ENCODE results near the gene SOX10.
"Not testable (repeated sequence)": the region's sequence is repeated elsewhere in the genome, so short reads cannot be mapped to it uniquely, and the experiment has no call there.

SOX10 gene

GRCh38 chr22:37986371-37986770, 2.0 kb upstream of the SOX10 start:
- DNase-seq (ENCODE audit: low read depth in 2 of 2): no peak

GRCh38 chr22:37985751-37986281, 1.5 kb upstream of the SOX10 start:
- no peak for DNase-seq (ENCODE audit: low read depth in 2 of 2)

DNA sequence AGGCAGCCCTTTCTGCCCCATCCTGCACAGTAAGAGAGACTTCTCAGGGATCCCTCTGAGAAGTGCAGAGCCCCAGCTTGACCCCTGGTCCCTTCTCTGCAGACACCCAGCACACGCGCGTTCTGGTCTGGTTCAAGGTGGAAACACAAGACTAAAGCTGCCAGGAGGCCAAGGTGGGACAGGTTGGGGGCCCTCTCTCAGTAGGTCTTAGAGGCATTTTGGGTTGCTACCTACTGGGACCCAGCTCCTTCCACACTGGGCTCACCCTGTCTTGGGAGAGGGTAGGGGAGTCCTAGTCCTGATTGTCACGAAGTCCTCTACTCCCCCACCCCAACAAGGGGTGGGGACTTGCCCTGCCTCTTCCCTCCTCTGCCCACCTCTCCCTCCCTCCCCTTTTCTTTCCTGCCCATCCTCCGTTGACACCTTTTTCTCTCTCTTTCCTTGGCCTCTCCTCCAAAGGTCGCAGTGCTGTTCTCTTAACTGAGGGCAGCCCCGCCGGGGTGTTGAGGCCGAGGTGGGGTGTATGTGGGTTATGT, 763 bp upstream of the SOX10 start:
- DNase-seq (ENCODE audit: low read depth in 2 of 2): no peak

DNA sequence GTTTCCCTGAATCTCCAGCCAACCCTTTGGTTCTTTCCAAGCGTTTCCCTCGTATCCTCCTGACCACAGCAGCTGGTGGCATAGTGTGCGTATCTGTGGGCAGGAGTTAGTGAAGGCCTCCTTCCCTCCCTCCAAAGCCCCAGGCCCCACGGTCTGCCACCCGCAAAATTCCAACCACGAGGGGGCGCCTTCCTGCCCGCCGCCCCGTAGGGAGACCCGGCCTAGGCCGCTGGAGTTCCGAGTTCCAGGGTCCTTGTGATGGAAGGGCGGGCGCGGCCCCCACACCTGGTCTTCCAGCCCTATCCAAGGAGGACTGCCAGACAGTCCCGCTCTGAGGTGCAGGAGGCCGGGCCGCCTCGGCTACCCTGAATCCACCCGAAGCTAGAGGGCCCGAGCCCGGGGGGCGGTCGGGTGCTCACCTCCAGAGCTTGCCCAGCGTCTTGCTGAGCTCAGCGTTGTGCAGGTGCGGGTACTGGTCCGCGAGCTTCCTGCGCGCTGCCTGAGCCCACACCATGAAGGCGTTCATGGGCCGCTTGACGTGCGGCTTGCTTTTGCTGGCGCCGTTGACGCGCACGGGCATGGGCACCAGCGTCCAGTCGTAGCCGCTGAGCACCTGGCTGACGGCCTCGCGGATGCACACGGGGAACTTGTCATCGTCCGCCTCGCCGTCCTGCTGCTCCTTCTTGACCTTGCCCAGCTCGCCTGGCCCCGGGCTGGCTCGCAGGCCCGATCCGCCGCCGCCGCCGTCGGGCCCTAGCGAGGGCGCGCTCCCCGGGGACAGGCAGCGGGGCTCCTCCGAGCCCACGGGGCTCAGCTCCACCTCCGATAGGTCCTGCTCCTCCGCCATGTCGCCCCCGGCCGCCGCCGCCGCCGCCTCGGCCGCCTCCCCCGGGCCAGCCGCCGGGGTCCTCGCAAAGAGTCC, 1.2 kb downstream of the SOX10 start:
- no peak for DNase-seq (ENCODE audit: low read depth in 2 of 2)

DNA sequence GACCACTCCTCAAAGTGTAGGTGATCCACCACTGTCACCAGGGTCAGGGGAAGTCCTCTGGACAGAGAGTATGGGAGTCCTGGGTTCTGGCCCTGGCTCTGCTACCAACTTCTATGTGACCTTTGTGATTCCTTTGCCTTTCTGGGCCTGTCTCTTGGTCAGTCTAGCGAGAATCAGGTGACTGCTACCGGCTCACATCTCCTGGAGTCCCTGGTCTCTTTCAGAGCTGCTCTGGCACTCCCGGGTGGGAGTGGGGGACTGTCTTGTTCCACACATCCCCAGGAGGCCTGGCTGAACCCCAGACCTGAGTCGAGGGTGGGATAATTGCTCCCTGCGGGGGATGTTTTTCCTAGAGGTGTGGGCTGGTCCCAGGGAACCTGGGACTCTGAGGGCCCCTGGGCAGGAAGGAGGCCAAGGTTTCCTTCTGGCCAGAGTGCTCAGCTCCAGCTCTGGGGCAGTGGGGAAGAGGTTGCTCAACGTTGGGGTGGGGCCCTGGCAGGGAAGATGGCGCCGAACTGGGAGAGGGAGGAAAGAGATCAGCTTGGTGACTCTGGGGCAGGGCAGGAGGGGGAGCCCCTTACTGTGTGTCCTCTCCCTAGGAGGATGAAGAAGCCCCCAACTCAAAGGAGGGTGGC, 2.1 kb downstream of the SOX10 start:
- DNase-seq (ENCODE audit: low read depth in 2 of 2): no peak

GRCh38 chr22:37981282-37982011, 2.9 kb downstream of the SOX10 start:
- no peak for DNase-seq (ENCODE audit: low read depth in 2 of 2)

DNA sequence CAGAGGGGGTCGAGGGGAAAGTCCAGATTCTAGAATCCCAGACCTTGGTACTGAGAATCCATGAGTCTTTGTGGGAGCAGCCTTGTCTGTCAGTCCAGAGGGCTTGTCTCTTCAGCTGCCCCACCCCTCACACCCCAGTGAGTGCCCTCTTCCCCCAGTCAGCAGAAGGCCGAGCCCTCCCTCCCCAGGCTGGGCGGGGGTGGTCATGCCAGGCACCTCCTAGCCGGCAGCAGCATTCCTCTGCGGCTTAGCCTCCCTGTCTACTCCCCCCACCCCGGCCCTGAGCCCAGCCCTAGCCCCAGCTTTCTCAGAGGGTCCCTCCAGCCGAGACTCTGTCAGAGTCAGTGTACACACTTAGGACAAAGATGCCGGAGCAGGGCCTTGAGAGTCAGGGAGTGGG, 4.6 kb downstream of the SOX10 start:
- no peak for DNase-seq (ENCODE audit: low read depth in 2 of 2)

DNA sequence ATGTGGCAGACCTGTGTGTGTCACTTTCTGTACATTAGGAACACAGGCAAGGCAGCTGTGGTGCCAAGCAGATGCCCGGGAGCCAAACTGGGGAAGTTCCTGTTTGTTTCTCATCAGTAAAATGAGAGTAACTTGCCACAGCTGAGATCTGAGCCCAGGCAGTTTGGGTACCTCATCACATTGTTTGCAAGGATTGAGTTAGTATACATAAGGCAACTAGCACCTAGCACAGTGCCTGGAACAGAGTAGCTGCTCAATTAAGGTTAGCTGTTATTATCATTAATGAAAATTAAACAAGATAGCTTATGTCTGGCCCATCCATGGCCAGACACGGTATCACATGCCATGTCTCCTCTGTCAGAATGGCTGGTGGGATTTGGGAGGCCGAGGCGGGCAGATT, 7.8 kb downstream of the SOX10 start:
- DNase-seq (ENCODE audit: low read depth in 2 of 2): no peak

GRCh38 chr22:37976022-37976421, 8.3 kb downstream of the SOX10 start:
- not testable (repeated sequence) for DNase-seq (ENCODE audit: low read depth in 2 of 2)

- no peak for DNase-seq (ENCODE audit: low read depth in 2 of 2)
Observed at GRCh38 chr22:37975153-37975552, 9.2 kb downstream of the SOX10 start.

DNA sequence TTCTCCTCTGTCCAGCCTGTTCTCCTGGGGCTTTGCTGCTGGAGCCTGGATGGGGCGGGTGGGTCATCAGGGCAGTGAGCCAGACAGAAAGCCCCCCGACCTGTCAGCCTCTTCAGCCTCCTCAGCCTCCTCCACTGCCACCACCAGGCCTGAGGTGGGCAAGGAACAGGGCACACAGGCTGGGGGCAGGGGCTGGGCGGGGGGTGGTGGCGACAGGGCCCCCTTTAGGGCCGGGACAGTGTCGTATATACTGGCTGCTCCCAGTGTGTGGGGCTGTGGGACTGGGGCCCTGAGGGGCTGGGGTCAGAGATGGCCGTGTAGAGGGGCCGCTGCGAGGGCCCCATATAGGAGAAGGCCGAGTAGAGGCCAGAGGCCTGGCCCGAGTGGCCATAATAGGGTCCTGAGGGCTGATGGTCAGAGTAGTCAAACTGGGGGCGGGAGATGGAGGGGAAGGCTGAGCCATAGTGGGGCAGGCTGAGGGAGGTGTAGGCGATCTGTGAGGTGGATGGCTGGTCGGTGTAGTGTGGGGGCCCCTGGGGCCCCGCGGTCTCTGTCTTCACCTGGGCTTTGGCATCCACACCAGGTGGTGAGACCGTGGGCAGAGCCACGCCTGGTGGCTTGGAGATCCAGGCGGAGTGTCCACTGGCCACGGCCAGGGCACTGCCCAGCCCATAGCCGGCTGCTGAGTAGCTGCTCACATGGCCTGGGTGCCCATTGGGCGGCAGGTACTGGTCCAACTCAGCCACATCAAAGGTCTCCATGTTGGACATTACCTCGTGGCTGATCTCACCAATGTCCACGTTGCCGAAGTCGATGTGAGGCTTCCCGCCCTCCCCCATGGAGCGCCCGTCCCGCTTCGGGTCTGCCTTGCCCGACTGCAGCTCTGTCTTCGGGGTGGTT, 10.8 kb downstream of the SOX10 start:
- no peak for DNase-seq (ENCODE audit: low read depth in 2 of 2)

DNA sequence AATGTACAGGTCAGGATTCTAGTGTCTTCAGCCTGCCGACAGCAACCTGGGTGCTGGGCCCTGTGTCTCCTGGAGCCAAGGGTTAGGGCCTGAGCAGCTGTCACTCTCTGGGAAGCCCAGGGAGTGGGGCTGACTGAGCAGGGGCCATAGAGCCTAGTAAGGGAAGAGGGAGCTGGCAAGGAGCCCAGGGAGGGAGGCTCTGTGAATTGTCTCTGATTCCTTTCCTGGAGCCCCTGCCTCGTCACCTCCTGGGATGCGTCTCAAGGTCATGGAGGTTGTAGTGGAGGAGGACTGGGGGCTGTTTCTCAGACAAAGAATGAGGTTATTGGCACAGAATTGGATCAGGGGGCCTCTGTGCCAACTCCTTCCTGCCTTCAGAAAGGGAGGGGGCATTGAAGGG, 11.8 kb downstream of the SOX10 start:
- no peak for DNase-seq (ENCODE audit: low read depth in 2 of 2)

DNA sequence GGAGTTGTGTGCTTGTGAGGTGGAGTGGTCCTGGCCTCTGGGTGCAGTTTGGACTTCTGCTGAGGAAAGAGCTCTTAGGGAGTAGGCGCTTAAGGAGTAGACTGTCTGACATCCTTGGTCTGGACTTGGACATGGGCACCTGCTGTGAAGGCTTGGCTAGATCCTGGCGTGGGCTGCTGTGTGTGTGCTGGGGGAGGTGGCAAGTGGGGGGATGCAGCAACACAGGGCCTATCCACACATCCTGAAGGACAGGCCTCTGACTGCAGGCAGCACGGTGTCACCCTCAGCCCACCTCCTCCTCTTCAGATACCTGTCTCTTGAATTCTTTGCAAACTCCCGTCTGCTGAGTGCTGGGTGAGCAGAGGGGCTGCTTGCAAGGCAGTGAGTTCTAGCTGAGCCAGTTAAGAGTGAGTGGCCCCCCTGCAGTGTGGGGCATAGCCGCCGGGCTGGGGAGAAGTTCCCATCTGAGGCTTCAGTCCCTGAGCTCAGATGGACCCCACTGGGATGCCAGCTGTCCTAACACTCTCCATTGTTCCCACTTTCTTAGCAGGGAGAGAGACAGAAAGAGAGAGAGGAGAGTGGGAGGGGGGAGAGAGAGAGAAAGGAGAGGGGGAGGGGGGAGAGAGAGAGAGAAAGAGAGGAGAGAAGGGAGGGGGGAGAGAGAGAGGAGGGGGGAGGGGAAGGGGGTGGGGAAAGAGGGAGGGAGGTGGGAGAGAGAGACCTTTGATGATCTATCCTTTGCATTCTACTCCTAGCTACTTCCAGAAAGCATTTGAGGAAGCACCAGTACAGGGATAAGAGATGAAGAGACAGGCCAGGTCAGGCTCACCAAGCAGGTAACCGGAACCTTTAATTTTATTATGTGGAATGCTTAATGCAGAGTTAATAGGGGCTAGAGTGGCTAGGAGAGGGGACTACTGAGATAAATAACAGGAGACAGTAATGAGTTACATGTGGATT, 12.6 kb downstream of the SOX10 start:
- no peak for DNase-seq (ENCODE audit: low read depth in 2 of 2)

- no peak for DNase-seq (ENCODE audit: low read depth in 2 of 2)
Observed at GRCh38 chr22:37970864-37971263, 13.5 kb downstream of the SOX10 start.

GRCh38 chr22:37968452-37969251, 15.7 kb downstream of the SOX10 start:
- no peak for DNase-seq (ENCODE audit: low read depth in 2 of 2)

DNA sequence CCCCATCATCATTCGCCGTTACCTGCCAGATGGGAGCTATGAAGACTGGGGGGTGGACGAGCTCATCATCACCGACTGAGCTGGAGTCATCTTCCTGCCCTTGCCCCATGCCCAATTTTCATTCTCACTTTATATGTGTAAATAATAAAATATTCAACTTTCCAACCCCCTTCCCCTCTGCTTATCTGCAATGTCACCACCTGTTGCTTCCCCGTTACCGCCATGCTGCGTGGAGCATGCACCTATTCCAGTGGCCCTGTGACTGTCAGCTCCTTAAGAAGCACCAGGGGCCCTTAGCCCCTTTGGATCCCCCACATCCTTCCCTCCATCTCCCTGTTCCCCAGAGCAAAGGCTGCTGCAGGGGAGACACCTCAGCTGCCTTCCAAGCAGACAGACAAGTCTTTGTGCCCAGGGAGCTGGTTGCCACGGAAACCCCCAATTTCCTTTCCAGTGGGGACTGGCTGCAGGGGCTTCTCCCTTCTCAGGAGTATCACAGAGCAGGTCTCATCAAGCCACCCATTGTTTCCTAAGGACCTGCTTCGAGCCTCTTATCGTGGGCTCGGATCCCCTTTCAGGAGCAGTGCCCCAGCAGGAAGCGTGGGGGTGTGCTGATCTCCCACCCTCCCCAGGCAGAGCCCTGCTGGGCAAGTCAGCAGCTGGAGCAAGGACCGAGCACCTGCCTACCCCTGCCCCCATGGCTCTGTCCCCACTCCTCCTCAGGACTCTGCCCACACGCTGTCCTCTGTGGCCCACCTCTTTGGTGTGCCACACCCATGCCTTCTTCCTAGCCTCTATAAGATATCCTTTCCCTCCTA, 16.5 kb downstream of the SOX10 start:
- DNase-seq (ENCODE audit: low read depth in 2 of 2): no peak

- DNase-seq (ENCODE audit: low read depth in 2 of 2): no peak
Observed at GRCh38 chr22:37967147-37967546, 17.2 kb downstream of the SOX10 start.

Measured in stimulated activated CD4-positive, alpha-beta T cell treated with anti-CD3 and anti-CD28 coated beads, Interleukin-1b, Interleukin-23, amount 100 ng/mL, for 1 hour (primary cell).